ENCODE measurements around the gene TBX3.
A peak's percentile ranks its signal among the peaks of the same experiment; 100 is the strongest.
"Not testable (repeated sequence)": the region's sequence is repeated elsewhere in the genome, so short reads cannot be mapped to it uniquely, and the experiment has no call there.

The TBX3 gene

GRCh38 chr12:114684098-114684869 lies at the start of gene TBX3:
TSS of gene TBX3 (minus strand) at chr12:114684175. CDS start at chr12:114683200, 975 bp downstream.
- peak in 43 of 58 donors; percentile 1 to 52 (median 20) for DNase-seq

GRCh38 chr12:114732426-114733030 lies 48.6 kb upstream of the TBX3 start:
- DNase-seq, result no peak

GRCh38 chr12:114729731-114730130 lies 45.8 kb upstream of the TBX3 start:
- DNase-seq, result no peak

GRCh38 chr12:114726092-114726710 lies 42.2 kb upstream of the TBX3 start:
- DNase-seq, result no peak

- DNase-seq, result not testable (repeated sequence)
Measured at GRCh38 chr12:114722176-114722575, 38.2 kb upstream of the TBX3 start.

- no peak for DNase-seq
Measured at GRCh38 chr12:114721266-114721665, 37.3 kb upstream of the TBX3 start.

GRCh38 chr12:114713466-114714215 lies 29.7 kb upstream of the TBX3 start:
- DNase-seq, result no peak

- DNase-seq, result no peak
Measured at GRCh38 chr12:114711689-114712152, 27.7 kb upstream of the TBX3 start.

GRCh38 chr12:114710151-114710550 lies 26.2 kb upstream of the TBX3 start:
- DNase-seq, result no peak

- DNase-seq, result no peak
Measured at GRCh38 chr12:114709112-114709511, 25.1 kb upstream of the TBX3 start.

- DNase-seq, result not testable (repeated sequence)
Measured at GRCh38 chr12:114708598-114708997, 24.6 kb upstream of the TBX3 start.

- DNase-seq, result no peak
Measured at GRCh38 chr12:114704096-114704495, 20.1 kb upstream of the TBX3 start.

- no peak for DNase-seq
Measured at GRCh38 chr12:114703060-114703493, 19.1 kb upstream of the TBX3 start.

- DNase-seq, result no peak
Measured at GRCh38 chr12:114702462-114702861, 18.5 kb upstream of the TBX3 start.

GRCh38 chr12:114701553-114701952 lies 17.6 kb upstream of the TBX3 start:
- DNase-seq, result no peak

GRCh38 chr12:114701104-114701414 lies 17.1 kb upstream of the TBX3 start:
- DNase-seq, result no peak

- no peak for DNase-seq
Measured at GRCh38 chr12:114700392-114701103, 16.6 kb upstream of the TBX3 start.

- DNase-seq, result no peak
Measured at GRCh38 chr12:114698566-114699163, 14.7 kb upstream of the TBX3 start.

GRCh38 chr12:114697741-114698565 lies 14.0 kb upstream of the TBX3 start:
- no peak for DNase-seq

GRCh38 chr12:114697243-114697716 lies 13.3 kb upstream of the TBX3 start:
- DNase-seq, result no peak

Data from anterior cingulate cortex (tissue), 58 donors.